DOHH2 (cell line): ENCODE measurements around the gene PDE2A.
A peak's percentile ranks its signal among the peaks of the same experiment; 100 is the strongest.

Experiments
- CTCF ChIP-seq: fragments of 200-600 bp; sonication (generic); IDR thresholded peaks from one replicate; pipeline ENCODE4 v1.5.1; 2014; ENCODE audit warnings: antibody characterized with exemption, mild to moderate bottlenecking, low read depth, low read length; ENCODE audit not compliant: poor library complexity, severe bottlenecking
- EZH2phosphoT487 ChIP-seq: fragments of 200-600 bp; sonication (generic); IDR thresholded peaks from 2 replicates; pipeline ENCODE4 v1.6.1; 2017; ENCODE audit warnings: borderline replicate concordance, mild to moderate bottlenecking, antibody characterized with exemption, low read length, moderate library complexity, mixed read lengths

GRCh38 chr11:72599325-72600117 lies 74.7 kb downstream of the PDE2A start:
- TF ChIP-seq CTCF (peak; percentile 20), EZH2phosphoT487 (no peak)
